Measurements from ENCODE around the gene PRKCB. TPM values are rescaled to one million over a fixed set of nuclear protein-coding genes. Genes with fewer than 3 reads are reported as not detected.

PRKCB gene
- total and polyA plus RNA-seq, 2 of the 8 experiments (the other 6 are each of a cell fraction or from before 2014, with no cell fraction given), result 7.1 to 12.1 TPM

DNA sequence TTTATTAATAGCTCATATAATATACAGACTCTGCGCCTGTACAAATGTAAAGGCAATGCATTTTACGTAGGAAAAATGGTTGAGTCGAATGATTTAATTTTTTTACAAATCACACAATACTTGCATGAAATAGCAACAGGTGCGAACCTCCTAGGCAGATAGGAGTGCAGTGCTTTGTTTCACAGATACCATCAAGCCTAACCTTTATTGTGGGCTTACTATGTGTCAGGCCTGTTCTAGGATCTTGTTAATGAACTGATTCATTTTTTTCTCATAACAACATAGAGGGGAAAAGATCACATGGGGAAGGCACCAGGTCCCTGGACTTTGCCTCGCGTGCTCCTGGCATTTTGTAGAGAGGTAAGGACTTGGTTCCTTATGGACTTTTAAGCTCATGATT, 107.8 kb downstream of the PRKCB start:
- FAIRE-seq, result no peak
- TF ChIP-seq E2F6 (IDR thresholded peaks at IDR 0.05), result no peak

More for the DNA sequence above, 107.8 kb downstream of the PRKCB start:
- H3K4ac ChIP-seq (replicated peaks; ENCODE audit: insufficient read length, low read depth, low read length), result no peak overlapping the region
- H3K27me3 ChIP-seq (replicated peaks in 1 of 4; ENCODE audit: control insufficient read depth in 3 of 4, extremely low read depth in 1 of 4, insufficient read depth in 3 of 4, low read length in 3 of 4), result no peaks in the 10 kb centered on the region
- H3K14ac ChIP-seq (ENCODE audit: insufficient read length), result no peak overlapping the region
- no peak overlapping the region for H2BK12ac ChIP-seq (ENCODE audit: low read depth, low read length)
- H3K56ac ChIP-seq (replicated peaks; ENCODE audit: insufficient read length, low read depth, low read length), result no peak overlapping the region
- H4K91ac ChIP-seq (replicated peaks; ENCODE audit: insufficient read length, low read length), result no peak overlapping the region
- H3K4me3 ChIP-seq (ENCODE audit: extremely low read depth in 1 of 4, insufficient read depth in 2 of 4, low read depth in 3 of 4, low read length in 4 of 4), result no peak overlapping the region
- no peak overlapping the region for H4K8ac ChIP-seq (ENCODE audit: extremely low read depth, insufficient read depth, low read length)
- H3K79me2 ChIP-seq (ENCODE audit: control insufficient read depth in 1 of 2, insufficient read depth in 2 of 2, low read length in 2 of 2), result no peaks in the 10 kb centered on the region
- H2AK5ac ChIP-seq (ENCODE audit: low read depth, low read length), result no peak overlapping the region
- H3K18ac ChIP-seq (ENCODE audit: extremely low read depth, low read length), result no peak overlapping the region
- no peak overlapping the region for H3K23ac ChIP-seq (ENCODE audit: insufficient read length)
- H3K9ac ChIP-seq (replicated peaks in 1 of 4; ENCODE audit: extremely low read depth in 1 of 4, low read depth in 3 of 4, low read length in 3 of 4), result no peak overlapping the region
- H2AFZ ChIP-seq (ENCODE audit: low read length), result no peak overlapping the region
- no peaks in the 10 kb centered on the region for H3K79me1 ChIP-seq (ENCODE audit: low read depth, low read length)
- H3K27ac ChIP-seq (ENCODE audit: low read depth, low read length), result no peak overlapping the region
- H3K36me3 ChIP-seq (ENCODE audit: control insufficient read depth in 2 of 4, insufficient read depth in 4 of 4, low read length in 3 of 4), result no peaks in the 10 kb centered on the region
- no peak overlapping the region for H2BK5ac ChIP-seq (ENCODE audit: low read depth, low read length)
- H3K4me1 ChIP-seq (replicated peaks in 1 of 4; ENCODE audit: control insufficient read depth in 3 of 4, insufficient read depth in 4 of 4, low read length in 3 of 4), result peaks cover 0 to 6% (median 0%) of the 10 kb centered on the region in 4 experiments; a peak in 1 of 7 replicates
- 84% methylated on average over 6 of the region's 6 CpGs; no CpG with 5 or more reads in 1 of the 2 experiments for WGBS, 2 experiments (ENCODE audit: extremely low coverage in 1 of 2, insufficient coverage in 1 of 2, insufficient read length in 1 of 2, insufficient replicate concordance in 2 of 2, low coverage in 1 of 2, low lambda C conversion rate in 2 of 2, missing lambda C conversion rate in 1 of 2)
- H4K20me1 ChIP-seq (replicated peaks in 1 of 2; ENCODE audit: control insufficient read depth in 1 of 2, insufficient read depth in 2 of 2, low read length in 2 of 2), result no peaks in the 10 kb centered on the region
- H4K5ac ChIP-seq (ENCODE audit: insufficient read length, low read depth, low read length), result no peak overlapping the region
- no peak for DNase-seq (ENCODE audit: low read depth in 1 of 2, low spot score in 2 of 2)
- POLR2A ChIA-PET (ENCODE audit: partially characterized antibody), result no interaction called here
- no peak overlapping the region for H2BK20ac ChIP-seq (ENCODE audit: low read length)
- no peaks in the 10 kb centered on the region for H3K9me3 ChIP-seq (ENCODE audit: insufficient read depth in 2 of 2, low read depth in 1 of 2, low read length in 1 of 2)
- no peaks in the 10 kb centered on the region for H3K23me2 ChIP-seq (ENCODE audit: low read depth, low read length)
- no peak overlapping the region for H2BK15ac ChIP-seq (ENCODE audit: low read length)
- CTCF ChIA-PET (ENCODE audit: partially characterized antibody), result interaction anchor here (0.6 to 1.3 kb wide), 4 partner anchors 23 to 102 kb away, joined by 3 to 5 read pairs (median 3); no protein-coding TSS in a partner anchor
- H3K4me2 ChIP-seq (ENCODE audit: insufficient read depth in 1 of 2, low read depth in 2 of 2, low read length in 2 of 2), result no peak overlapping the region
- H2BK120ac ChIP-seq (replicated peaks; ENCODE audit: low read depth, low read length), result no peak overlapping the region
